NCI-H2029 (cell line): Measurements from ENCODE around the gene IRF9.

Experiments
- DNase-seq: peaks from one replicate; lab custom pipeline; 2025; lab: John Stamatoyannopoulos, UW

Gene IRF9, protein sequence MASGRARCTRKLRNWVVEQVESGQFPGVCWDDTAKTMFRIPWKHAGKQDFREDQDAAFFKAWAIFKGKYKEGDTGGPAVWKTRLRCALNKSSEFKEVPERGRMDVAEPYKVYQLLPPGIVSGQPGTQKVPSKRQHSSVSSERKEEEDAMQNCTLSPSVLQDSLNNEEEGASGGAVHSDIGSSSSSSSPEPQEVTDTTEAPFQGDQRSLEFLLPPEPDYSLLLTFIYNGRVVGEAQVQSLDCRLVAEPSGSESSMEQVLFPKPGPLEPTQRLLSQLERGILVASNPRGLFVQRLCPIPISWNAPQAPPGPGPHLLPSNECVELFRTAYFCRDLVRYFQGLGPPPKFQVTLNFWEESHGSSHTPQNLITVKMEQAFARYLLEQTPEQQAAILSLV

DNA sequence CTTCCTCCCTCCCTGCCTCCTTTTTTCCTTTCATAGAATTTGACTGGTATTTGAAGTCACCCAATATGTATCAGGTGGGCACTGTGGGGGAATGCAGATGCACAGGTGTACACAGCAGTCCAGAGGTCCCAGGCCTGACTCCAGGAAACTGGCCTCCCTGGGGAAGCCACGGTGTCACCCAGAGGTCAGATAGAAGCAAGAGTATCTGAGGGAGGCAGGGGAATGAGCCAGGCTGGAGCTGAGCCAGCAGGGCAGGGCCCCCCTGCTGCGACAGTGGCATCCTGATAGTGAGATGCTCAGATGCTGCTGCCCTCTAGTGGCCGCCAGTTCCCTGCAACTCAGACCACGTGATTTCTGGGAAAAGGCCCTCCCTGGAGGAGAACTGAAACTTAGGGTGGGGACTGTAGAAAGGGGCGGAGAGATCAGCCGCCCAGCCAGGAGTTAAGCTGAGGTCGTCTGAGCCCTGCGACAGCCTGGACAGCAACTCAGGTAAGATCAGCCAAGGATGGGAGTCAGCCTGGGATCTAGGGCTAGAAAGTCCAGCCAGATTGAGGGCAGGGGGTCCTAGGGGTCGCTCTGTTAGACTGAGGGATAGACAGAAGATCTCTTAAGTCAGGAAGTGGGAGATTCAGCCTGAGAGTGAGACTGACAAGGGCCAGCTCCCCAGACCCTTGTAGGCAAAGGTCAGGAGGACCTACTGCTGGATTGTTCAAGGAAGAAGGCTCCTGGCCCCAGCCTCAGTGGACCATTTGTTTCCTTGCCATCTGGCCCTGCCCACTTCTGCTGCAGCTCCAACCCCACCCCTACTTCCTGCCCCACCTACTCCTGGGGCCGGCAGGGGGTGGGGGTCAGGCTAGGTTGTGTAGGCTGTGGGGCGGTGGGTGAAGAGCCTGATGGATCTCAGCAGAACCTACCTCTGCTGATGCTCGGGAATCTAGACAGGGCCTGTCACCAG is at the start of gene IRF9:
TSS of gene IRF9 (plus strand) at position 416 of the 955 bp plus-strand sequence. CDS start 880 bp downstream, outside the sequence.
- peak; percentile 95 for DNase-seq

DNA sequence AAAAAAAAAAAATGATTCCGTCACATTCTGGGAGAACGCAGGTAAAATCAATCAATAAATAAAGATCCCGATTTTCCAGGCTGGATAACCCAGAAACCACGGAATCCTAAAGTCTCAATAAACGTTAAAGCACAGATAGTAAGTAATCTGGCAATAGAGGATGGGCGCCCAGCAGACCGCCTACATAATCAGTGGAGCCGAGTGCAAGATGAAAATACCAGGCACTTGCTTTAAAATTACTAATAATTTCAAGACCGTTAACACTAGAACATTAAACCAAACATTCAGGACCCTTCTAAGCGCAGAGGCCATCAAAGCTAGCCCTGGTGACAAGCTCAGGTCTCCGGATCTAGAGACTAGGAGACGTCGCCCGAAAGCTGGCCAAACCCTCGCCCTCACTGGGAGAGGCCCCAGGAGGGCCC is 47.7 kb upstream of the IRF9 start:
- DNase-seq: no peak

DNA sequence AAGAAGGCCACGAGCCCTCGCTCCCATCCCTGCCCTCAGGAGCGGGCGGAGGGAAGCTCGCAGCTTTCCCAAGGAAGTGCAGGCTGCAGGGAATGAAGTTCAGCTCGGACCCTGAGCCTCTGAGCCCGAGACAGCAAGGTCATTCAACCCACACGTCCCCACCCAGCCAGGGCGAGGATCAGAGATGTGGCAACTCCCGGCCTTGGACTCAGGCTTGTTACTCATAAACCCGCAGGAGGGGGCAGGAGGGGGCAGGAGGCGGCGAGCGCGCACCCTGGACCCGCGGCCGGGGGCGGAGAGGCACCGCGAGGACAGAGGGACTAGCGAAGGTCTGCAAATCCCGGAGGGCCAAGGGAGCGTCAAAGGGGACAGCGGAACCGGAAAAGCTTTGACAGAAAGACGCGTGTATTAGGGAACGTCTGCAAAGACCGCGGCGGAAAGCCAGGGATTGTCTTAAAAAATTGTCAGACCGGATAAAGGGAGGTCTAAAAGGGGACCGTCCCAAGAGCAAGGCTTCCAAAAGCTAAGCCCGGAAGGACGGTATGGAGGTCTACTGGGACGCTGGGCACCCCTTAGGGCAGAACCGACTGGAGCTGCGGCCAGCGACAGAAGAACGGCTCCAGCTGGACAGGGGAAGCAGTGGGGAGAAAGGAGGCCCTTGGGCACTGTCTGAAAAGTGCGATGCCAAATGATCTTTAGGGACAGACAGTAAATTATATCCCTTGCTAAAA is 47.1 kb upstream of the IRF9 start:
- DNase-seq: peak; percentile 87

DNA sequence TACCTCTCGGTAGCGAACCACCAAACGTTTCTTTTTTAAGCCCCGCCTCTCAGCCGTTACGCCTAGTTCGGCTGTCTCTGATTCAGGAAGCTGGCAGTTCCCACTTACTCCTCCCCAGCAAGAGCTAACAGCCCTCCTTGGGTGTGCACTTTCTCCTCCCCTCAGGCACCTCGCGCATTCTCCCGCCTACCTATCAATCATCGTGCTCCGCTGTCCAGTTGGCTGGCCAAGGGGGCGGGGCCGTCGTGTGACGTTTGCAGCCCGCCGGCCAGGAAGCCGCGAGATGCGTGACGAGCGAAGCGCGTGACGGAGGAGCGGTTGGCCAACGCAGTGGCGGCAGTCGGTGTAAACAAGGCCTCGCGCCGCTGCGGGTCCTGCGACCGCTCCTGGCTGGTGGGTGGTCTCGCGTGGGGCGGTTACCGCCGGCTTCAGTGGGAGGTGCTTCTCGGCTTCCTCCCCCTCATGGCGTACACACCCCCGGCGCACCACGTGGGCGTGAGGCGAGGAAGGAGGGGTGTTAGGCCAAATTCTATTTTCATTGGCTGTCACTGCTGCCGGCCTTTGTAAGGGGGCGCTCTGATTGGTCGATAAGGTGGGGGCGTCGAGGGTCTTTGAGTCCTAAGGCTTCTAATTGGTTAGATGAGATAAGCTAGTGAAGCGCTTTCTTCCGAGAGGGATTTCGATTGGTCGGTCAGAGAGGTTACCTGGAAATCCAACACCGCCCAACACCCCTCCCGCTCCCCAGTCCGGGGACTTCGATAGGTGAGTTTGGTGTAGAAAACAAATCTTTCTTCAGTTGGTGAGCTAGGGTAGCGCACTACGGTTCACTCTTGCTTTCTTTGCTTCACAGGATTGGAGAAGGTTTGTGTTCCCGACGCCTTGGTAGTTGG is 46.3 kb upstream of the IRF9 start, which contains the start of the genes DCAF11 and NRL:
TSS of gene DCAF11 (plus strand) at position 246 of the 890 bp plus-strand sequence. CDS start 818 bp downstream, outside the sequence.
TSS of gene NRL (minus strand) at position 418 of the 890 bp plus-strand sequence. CDS start 32,101 bp downstream, outside the sequence.
- peak; percentile 99 for DNase-seq

DNA sequence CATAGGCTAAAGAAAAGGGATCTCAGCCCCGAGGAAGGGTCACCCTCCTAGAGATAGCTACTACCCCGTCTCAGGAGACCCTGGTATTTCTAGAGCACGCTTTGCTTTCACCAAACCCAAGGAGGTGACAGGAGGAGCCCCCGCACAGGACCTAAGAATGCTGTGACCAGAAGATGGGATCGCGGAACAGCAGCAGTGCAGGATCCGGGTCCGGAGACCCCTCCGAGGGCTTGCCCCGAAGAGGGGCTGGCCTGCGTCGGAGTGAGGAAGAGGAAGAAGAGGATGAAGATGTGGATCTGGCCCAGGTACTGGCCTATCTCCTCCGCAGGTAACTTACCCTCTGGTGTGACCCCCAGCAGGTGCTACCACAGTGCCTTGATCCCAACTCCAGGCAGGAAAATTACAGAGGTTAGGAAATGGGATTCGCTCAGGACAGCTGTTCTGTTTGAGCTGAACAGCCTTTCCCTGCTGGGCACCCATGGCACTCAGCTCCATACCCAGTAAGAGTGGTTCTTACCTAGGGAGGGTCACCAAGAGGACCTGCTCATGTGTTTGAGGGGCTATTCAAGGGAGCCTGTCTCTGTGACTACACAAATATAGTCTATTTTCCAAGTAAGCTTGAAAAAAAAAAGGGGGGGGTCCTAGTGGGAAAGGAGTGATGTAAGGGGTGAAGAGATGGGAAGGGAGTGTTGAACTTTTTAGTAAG is 45.5 kb upstream of the IRF9 start:
- no peak for DNase-seq

DNA sequence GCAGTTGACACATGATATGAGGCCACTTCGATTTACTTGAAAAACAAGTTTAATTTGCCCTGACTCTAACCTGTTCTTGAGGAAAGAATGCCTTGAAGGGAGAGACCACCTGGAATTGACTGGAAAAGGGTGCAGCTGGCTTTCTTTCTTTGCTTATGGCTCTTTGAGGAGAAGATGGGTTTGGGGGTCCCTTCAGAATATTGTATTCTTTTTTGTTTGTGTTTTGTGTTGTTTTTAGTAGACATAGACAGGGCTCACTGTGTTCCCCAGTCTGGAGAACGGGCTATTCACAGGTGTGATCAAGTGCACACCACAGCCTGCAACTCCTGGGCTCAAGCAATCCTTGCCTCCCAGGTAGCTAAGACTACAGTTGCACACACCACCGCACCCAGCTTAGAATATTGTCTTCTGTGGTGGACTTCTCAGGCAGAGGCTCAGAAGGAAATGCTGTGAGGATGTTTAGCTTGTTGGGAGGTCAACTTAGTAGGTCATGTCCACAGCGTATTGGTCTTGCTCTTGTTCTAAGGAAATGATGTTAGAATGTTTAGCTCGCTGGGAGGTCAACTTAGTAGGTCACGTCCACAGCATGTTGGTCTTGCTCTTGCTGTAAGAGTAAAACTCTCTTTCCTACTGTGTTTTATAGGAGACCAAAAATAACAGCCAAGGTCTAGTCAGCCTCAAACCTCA is 44.8 kb upstream of the IRF9 start:
- no peak for DNase-seq

DNA sequence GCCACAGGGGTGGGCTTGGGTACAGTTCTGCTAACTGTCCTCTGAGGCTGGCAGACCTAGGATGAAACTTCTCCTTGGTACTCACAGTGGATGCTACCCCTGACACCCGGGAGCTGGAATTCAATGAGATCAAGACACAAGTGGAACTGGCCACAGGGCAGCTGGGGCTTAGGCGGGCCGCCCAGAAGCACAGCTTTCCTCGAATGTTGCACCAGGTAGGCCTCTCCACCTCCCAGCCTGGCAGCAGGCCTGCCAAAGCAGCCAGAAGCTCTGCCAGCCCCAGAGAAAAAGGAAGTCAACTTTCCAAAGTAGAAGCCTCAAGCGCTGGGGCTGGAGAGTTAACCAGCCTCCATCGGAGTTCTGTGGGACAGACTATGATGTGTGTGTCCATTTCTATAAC is 43.9 kb upstream of the IRF9 start:
- no peak for DNase-seq

DNA sequence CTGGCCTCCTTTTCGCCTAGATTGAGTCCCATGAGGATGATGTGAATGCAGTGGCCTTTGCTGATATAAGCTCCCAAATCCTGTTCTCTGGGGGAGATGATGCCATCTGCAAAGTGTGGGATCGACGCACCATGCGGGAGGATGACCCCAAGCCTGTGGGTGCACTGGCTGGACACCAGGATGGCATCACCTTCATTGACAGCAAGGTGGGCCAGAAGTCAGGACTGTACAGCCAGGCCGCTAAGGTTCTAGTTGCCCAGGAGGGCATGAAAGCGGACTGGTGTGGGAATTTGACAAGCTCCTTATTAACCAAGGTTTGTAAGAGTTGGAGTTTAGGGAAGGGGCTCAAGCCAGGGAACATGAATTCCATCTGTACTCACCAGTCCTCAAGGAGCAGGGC is 41.4 kb upstream of the IRF9 start:
- no peak for DNase-seq

DNA sequence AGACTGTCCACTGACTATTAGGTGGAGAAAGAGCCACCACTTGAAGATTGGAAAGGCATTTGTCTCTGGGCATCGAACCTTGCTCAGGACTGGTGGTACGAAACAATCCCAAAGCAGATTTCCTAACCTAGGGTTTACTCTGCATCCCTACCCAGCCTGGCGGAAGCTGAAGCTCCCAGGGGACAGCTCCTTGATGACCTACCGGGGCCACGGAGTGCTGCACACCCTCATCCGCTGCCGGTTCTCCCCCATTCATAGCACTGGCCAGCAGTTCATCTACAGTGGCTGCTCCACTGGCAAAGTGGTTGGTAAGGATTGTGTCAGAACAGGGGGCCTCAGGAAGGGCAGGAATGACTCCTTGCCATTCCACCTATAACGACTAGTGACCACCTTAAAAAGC is 39.9 kb upstream of the IRF9 start:
- no peak for DNase-seq

DNA sequence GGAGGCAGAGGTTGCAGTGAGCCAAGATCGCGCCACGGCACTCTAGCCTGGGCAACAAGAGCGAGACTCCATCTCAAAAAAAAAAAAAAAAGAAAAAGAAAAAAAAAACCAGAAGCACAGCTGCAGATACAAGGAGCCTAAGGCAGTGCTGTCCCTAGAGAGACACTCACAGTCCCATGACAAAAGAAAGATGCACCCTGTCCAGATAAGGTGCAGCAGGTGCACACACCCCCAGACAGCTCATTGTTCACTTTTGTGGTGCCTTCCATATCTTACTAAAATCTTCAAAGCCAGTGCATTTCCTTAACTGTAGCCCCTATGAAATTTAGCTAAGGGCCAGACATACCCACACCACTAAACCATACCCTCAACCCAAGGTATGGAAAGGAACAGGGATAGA is 38.6 kb upstream of the IRF9 start:
- DNase-seq: no peak

DNA sequence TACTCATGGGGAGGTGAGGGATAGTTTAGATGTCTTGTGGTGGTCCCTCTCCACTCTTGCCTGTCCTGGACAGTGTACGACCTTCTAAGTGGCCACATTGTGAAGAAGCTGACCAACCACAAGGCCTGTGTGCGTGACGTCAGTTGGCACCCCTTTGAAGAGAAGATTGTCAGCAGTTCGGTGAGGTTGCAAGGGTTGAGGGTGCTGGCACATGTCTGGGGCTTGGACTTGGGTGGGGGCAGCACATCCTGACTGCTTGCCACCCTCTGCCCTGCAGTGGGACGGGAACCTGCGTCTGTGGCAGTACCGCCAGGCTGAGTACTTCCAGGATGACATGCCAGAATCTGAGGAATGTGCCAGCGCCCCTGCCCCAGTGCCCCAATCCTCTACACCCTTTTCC is 38.2 kb upstream of the IRF9 start:
- no peak for DNase-seq

DNA sequence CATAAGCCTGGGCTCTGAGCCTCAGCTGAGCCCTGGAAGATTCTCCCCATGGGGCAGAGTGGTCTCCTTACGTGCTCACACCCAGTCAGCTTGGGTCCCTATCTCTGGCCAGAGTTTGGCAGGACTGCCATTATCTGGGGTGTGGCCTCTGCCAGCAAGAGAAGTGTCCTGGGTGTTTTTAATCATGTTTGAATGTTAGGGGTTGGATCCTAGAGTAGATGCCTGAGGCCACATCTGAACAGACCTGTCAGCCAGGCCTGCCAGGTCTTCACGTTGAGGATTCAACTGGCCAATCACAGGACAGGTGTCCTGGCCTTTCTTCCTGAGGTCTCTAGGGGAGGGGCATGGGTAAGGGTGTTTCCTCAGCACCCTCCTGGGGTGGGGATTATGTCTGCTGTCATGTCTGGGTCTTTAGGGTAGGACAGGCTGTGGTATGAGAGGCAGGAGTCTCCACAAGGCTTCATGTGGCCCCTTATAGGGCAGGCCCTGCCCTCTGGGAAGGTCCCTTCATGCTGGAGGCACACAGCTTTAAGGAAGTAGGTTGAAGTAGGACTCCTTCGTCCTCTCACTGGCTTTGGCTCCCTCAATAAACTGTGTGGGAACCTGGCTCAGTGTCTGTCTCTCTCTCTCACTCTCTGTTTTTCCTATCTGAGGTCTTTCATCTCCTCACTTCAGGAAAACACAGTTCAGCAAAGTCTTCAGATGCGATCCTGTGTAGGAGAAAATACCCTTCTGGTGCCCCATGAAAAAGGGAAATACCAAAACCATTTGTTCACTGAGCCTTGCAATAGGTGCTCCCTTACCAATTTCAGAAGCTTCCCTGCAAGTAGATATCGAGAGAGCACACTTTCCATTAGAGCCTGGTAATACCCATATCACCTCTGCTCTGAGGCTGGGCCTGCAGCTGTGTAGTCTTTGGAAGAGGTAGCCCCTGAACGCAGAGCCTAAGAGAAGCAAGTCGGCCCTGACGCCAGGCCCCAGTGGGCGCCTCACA is 37.3 kb upstream of the IRF9 start:
- DNase-seq: no peak

DNA sequence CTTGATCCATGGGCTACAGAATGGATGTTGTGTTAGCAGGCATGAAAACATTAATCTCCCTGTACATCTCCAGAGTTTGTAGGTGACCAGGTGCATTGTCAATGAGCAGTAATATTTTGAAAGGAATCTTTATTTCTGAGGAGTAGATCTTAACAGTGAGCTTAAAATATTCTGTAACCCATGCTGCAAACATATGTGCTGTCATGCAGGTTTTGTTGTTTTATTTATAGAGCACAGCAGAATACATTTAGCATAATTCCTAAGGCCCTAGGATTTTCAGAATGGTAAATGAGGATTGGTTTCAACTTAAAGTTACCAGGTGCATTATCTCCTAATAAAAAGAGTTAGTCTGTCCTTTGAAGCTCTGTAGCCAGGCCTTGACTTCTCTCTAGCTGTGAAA is 34.1 kb upstream of the IRF9 start:
- no peak for DNase-seq

DNA sequence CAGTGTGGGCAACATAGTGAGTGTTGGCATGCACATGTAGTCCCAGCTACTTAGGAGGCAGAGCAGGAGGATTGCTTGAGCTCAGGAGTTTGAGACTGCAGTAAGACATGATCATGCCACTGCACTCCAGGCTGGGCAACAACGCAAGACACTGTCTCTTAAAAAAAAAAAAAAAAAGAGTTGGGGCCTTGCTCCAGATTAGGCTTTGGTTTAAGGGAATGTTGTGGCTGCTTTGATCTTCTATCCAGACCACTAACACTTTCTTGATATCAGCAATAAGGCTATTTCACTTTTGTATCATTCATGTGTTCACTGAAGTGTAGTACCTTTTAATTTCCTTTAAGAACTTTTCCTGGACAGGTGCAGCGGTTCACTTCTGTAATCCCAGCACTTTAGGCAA is 33.4 kb upstream of the IRF9 start:
- no peak for DNase-seq

DNA sequence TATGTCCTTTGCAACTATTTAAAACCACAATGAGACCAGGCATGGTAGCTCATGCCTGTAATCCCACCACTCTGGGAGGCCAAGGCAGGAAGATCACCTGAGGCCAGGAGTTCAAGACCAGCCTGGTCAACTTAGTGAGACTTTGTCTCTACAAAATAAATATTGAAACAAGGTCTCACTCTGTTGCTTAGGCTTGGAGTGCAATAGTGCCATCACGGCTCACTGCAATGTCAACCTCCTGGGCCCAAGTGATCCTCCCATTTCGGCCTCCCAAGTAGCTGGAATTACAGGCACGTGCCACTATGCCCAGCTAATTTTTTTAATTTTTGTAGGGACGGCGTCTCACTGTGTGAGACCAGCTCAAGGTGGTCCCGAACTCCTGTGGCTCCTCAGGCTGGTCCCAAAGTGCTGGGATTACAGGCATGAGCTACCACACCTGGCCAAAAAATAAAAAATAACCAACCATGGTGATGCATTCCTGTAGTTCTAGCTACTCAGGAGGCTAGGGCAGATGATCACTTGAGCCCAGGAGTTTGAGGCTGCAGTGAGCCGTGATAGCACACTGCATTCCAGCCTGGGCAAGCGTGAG is 31.6 kb upstream of the IRF9 start:
- DNase-seq: no peak

DNA sequence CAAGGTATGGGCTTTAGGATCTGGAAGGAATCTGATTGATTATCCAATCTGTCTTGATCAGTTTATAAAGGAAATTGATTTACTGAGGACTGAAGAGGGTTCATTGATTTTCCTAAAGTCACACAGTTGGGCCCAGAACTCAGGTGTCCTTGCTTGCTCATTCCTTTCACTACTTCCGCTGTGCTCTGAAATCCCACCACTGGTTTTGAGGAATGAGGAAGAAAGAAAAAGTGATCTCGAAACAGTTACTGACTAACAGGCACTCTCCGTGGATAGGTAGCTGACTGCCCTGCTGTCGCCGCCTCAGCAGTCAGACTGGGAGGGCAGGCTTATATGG is 30.7 kb upstream of the IRF9 start, which contains the start of gene FITM1:
TSS of gene FITM1 (plus strand) at position 280 of the 337 bp plus-strand sequence. CDS start 905 bp downstream, outside the sequence.
- no peak for DNase-seq

DNA sequence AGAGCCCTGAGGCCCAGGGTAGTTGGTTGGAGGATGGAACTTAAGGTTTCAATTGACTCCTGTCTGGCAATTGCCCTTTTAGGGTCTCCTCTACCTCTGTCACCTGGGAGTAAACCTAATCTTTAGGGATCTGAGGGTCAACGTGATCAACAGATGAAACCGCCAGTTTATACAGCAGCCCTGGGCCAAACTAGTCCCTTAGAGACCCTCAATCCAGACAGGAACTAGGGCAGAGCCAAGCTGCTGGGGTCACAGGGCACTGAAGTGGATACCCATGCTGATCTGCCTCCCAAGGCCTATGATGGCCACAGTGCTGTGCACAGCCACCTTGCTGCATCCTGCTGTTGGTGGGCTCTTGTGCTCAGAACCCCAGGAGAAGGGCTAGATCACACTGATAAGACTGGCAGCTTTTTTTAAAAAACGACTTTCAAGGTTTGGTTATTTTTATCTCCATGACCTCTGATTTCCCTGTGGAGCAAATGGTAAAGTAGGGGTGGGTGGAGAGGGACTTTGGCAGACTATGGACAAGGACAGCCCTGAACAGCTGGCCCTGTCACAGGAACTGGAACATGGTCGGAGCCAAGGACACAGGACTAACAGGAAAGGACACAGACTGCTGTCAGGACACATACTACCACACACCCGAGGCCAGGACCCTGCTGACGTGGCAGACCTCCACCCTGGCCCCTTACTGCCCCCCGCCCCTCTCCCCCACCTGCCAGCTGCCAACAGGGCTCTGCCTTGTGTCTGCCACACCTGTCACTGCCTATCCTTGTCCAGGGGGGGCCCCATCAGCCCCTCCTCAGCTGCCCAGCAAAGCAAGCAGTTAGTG is 30.1 kb upstream of the IRF9 start:
- DNase-seq: no peak
